ENCODE data around the gene ACOT7.

Gene ACOT7

GRCh38 chr1:6427441-6428390, 34.1 kb upstream of the ACOT7 start:
- Histone ChIP-seq H3F3A (ENCODE audit: low read depth) (no peaks in the 10 kb centered on the region), H4K20me1 (ENCODE audit: insufficient read depth, low read length, poor library complexity, severe bottlenecking) (no peaks in the 10 kb centered on the region), H3K27me3 (ENCODE audit: insufficient read depth, low read length, poor library complexity, severe bottlenecking) (no peaks in the 10 kb centered on the region), H3K9me3 (ENCODE audit: insufficient read depth, low read depth, low read length) (no peaks in the 10 kb centered on the region), H3K4me2 (ENCODE audit: low read depth, low read length, poor library complexity, severe bottlenecking) (no peak overlapping the region), H3K79me2 (ENCODE audit: insufficient read depth, low read length) (no peaks in the 10 kb centered on the region), H3K9ac (ENCODE audit: low read depth, low read length, poor library complexity, severe bottlenecking) (no peak overlapping the region), H3K9me2 (replicated peaks; ENCODE audit: low read depth, low read length) (no peaks in the 10 kb centered on the region), H3K36me3 (ENCODE audit: insufficient read depth, low read length) (no peaks in the 10 kb centered on the region), H3K4me1 (ENCODE audit: insufficient read depth, low read length, poor library complexity, severe bottlenecking) (no peaks in the 10 kb centered on the region), H3K4me3 (ENCODE audit: low read length, poor library complexity, severe bottlenecking) (no peak overlapping the region), H2AFZ (ENCODE audit: low read length) (no peak overlapping the region)
- no peak for TF ChIP-seq CTCF (conservative IDR thresholded peaks at IDR 0.05; ENCODE audit: low read length)
- TF ChIP-seq EZH2phosphoT487 (IDR thresholded peaks at IDR 0.05; ENCODE audit: borderline replicate concordance) = no peak

GRCh38 chr1:6426972-6427350, 33.4 kb upstream of the ACOT7 start:
- Histone ChIP-seq H4K20me1 (ENCODE audit: insufficient read depth, low read length, poor library complexity, severe bottlenecking) (no peaks in the 10 kb centered on the region), H2AFZ (ENCODE audit: low read length) (no peak overlapping the region), H3K27me3 (ENCODE audit: insufficient read depth, low read length, poor library complexity, severe bottlenecking) (no peaks in the 10 kb centered on the region), H3F3A (ENCODE audit: low read depth) (no peaks in the 10 kb centered on the region), H3K9ac (ENCODE audit: low read depth, low read length, poor library complexity, severe bottlenecking) (no peak overlapping the region), H3K79me2 (ENCODE audit: insufficient read depth, low read length) (no peaks in the 10 kb centered on the region), H3K9me2 (replicated peaks; ENCODE audit: low read depth, low read length) (no peaks in the 10 kb centered on the region), H3K4me3 (ENCODE audit: low read length, poor library complexity, severe bottlenecking) (no peak overlapping the region), H3K36me3 (ENCODE audit: insufficient read depth, low read length) (no peaks in the 10 kb centered on the region), H3K4me2 (ENCODE audit: low read depth, low read length, poor library complexity, severe bottlenecking) (no peak overlapping the region), H3K9me3 (ENCODE audit: insufficient read depth, low read depth, low read length) (no peaks in the 10 kb centered on the region), H3K4me1 (ENCODE audit: insufficient read depth, low read length, poor library complexity, severe bottlenecking) (no peaks in the 10 kb centered on the region)
- no peak for TF ChIP-seq CTCF (conservative IDR thresholded peaks at IDR 0.05; ENCODE audit: low read length)
- TF ChIP-seq EZH2phosphoT487 (IDR thresholded peaks at IDR 0.05; ENCODE audit: borderline replicate concordance) = no peak

GRCh38 chr1:6426277-6426971, 32.9 kb upstream of the ACOT7 start:
- H4K20me1 ChIP-seq (ENCODE audit: insufficient read depth, low read length, poor library complexity, severe bottlenecking) = no peaks in the 10 kb centered on the region
- TF ChIP-seq CTCF (conservative IDR thresholded peaks at IDR 0.05; ENCODE audit: low read length) = no peak
- TF ChIP-seq EZH2phosphoT487 (IDR thresholded peaks at IDR 0.05; ENCODE audit: borderline replicate concordance) = no peak
- no peak overlapping the region for H3K4me2 ChIP-seq (ENCODE audit: low read depth, low read length, poor library complexity, severe bottlenecking)
- H3K9ac ChIP-seq (ENCODE audit: low read depth, low read length, poor library complexity, severe bottlenecking) = no peak overlapping the region
- no peaks in the 10 kb centered on the region for H3K36me3 ChIP-seq (ENCODE audit: insufficient read depth, low read length)
- no peaks in the 10 kb centered on the region for H3K4me1 ChIP-seq (ENCODE audit: insufficient read depth, low read length, poor library complexity, severe bottlenecking)
- no peaks in the 10 kb centered on the region for H3K79me2 ChIP-seq (ENCODE audit: insufficient read depth, low read length)
- no peak overlapping the region for H3K4me3 ChIP-seq (ENCODE audit: low read length, poor library complexity, severe bottlenecking)
- no peaks in the 10 kb centered on the region for H3K27me3 ChIP-seq (ENCODE audit: insufficient read depth, low read length, poor library complexity, severe bottlenecking)
- no peaks in the 10 kb centered on the region for H3F3A ChIP-seq (ENCODE audit: low read depth)
- H3K9me3 ChIP-seq (ENCODE audit: insufficient read depth, low read depth, low read length) = no peaks in the 10 kb centered on the region
- no peaks in the 10 kb centered on the region for H3K9me2 ChIP-seq (replicated peaks; ENCODE audit: low read depth, low read length)
- H2AFZ ChIP-seq (ENCODE audit: low read length) = no peak overlapping the region

All from Loucy (cell line).